HEK293T (cell line): ENCODE measurements around the gene LHPP.

ENCODE experiments used
- CTCF ChIA-PET: fragments of 350-600 bp; formaldehyde crosslinking; extraction: SDS; loops from one replicate; lab custom pipeline; 2021; ENCODE audit warnings: antibody characterized with exemption, inconsistent platforms; lab: Yijun Ruan, JAX
- POLR2A ChIA-PET: fragments of 350-600 bp; formaldehyde crosslinking; extraction: SDS; loops from one replicate; lab custom pipeline; 2020; ENCODE audit warnings: antibody characterized with exemption, inconsistent platforms; lab: Yijun Ruan, JAX
- DNase-seq: peaks from one replicate; pipeline ENCODE4 v3.0.0; 2012; ENCODE audit warnings: mixed read lengths; ENCODE audit errors: extremely low spot score
- ARNT ChIP-seq: fragments of 450-650 bp; IDR thresholded peaks from 2 replicates; pipeline ENCODE4 v1.6.1; 2017; ENCODE audit warnings: mild to moderate bottlenecking
- BHLHE40 ChIP-seq: fragments of 450-650 bp; IDR thresholded peaks from 2 replicates; pipeline ENCODE4 v1.6.1; 2016; ENCODE audit warnings: mild to moderate bottlenecking, moderate library complexity, borderline replicate concordance
- CTBP1 ChIP-seq: fragments of 450-650 bp; IDR thresholded peaks from 2 replicates; pipeline ENCODE4 v1.6.1; 2016; ENCODE audit warnings: borderline replicate concordance
- ELF4 ChIP-seq: fragments of 450-650 bp; IDR thresholded peaks from 2 replicates; pipeline ENCODE4 v1.6.1; 2017; ENCODE audit warnings: antibody characterized with exemption
- FOXA1 ChIP-seq: fragments of 450-650 bp; IDR thresholded peaks from 2 replicates; pipeline ENCODE4 v1.6.1; 2016; ENCODE audit warnings: mild to moderate bottlenecking
- FOXK2 ChIP-seq: fragments of 450-650 bp; IDR thresholded peaks from 2 replicates; pipeline ENCODE4 v1.6.1; 2016; ENCODE audit warnings: mild to moderate bottlenecking
- FOXM1 ChIP-seq: fragments of 450-650 bp; IDR thresholded peaks from 2 replicates; pipeline ENCODE4 v1.6.1; 2017; ENCODE audit warnings: mild to moderate bottlenecking, borderline replicate concordance
- HDGF ChIP-seq: fragments of 450-650 bp; IDR thresholded peaks from 2 replicates; pipeline ENCODE4 v1.6.1; 2017; ENCODE audit warnings: antibody characterized with exemption, borderline replicate concordance
- L3MBTL2 ChIP-seq: fragments of 450-650 bp; conservative IDR thresholded peaks from 2 replicates; pipeline ENCODE4 v1.6.1; 2016; ENCODE audit warnings: mild to moderate bottlenecking
- LEF1 ChIP-seq: fragments of 450-650 bp; IDR thresholded peaks from 2 replicates; pipeline ENCODE4 v1.6.1; 2017; ENCODE audit warnings: mild to moderate bottlenecking, borderline replicate concordance
- NFRKB ChIP-seq: fragments of 450-650 bp; IDR thresholded peaks from 2 replicates; pipeline ENCODE4 v1.6.1; 2016; ENCODE audit warnings: mild to moderate bottlenecking, moderate library complexity
- SP1 ChIP-seq: fragments of 450-650 bp; IDR thresholded peaks from 2 replicates; pipeline ENCODE4 v1.6.1; 2017
- SUZ12 ChIP-seq: fragments of 450-650 bp; IDR thresholded peaks from 2 replicates; pipeline ENCODE4 v1.6.1; 2016; ENCODE audit warnings: mild to moderate bottlenecking
- TARDBP ChIP-seq: fragments of 450-650 bp; IDR thresholded peaks from 2 replicates; pipeline ENCODE4 v1.6.1; 2016
- ZNF384 ChIP-seq: fragments of 450-650 bp; IDR thresholded peaks from 2 replicates; pipeline ENCODE4 v1.6.1; 2016
- TF ChIP-seq, protein P1 (sequence below): fragments of 450-650 bp; IDR thresholded peaks from 2 replicates; pipeline ENCODE4 v1.6.1; 2016

Gene LHPP

DNA sequence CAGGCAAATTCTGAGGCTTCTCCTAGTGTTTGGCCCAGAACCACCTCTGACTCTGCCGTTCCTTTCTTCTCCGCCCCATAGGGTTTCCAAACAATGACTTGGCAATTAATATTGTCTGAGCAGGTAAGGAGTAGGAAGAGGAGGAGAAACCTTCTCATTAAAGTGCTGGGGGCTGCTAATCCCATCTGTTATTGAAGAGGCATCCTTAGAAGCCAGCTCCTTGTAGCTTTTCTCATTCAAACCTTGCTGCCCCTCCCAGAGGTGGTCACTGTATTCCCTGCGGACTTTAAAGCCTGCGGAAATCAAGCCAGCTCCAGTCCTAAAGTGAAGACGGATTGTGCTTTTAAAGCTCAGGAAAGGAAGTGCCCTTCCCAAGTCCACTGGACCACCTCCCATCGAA lies 10.3 kb upstream of the LHPP start:
- ChIA-PET POLR2A (interaction anchor here (1.0 kb wide), 1 partner anchor 11 kb away, joined by 6 read pairs; the partner anchor contains the start of gene LHPP), CTCF (no interaction called here)
- no peak for DNase-seq
- no peak for TF ChIP-seq ELF4
- TF ChIP-seq ARNT = no peak
- no peak for TF ChIP-seq SP1
- no peak for TF ChIP-seq NFRKB
- TF ChIP-seq FOXK2 = no peak
- no peak for TF ChIP-seq CTBP1
- TF ChIP-seq TARDBP = no peak
- no peak for TF ChIP-seq BHLHE40
- TF ChIP-seq SUZ12 = no peak
- no peak for TF ChIP-seq L3MBTL2
- TF ChIP-seq, protein P1, sequence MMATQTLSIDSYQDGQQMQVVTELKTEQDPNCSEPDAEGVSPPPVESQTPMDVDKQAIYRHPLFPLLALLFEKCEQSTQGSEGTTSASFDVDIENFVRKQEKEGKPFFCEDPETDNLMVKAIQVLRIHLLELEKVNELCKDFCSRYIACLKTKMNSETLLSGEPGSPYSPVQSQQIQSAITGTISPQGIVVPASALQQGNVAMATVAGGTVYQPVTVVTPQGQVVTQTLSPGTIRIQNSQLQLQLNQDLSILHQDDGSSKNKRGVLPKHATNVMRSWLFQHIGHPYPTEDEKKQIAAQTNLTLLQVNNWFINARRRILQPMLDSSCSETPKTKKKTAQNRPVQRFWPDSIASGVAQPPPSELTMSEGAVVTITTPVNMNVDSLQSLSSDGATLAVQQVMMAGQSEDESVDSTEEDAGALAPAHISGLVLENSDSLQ = no peak
- no peak for TF ChIP-seq FOXM1
- TF ChIP-seq LEF1 = no peak
- no peak for TF ChIP-seq HDGF
- no peak for TF ChIP-seq ZNF384

DNA sequence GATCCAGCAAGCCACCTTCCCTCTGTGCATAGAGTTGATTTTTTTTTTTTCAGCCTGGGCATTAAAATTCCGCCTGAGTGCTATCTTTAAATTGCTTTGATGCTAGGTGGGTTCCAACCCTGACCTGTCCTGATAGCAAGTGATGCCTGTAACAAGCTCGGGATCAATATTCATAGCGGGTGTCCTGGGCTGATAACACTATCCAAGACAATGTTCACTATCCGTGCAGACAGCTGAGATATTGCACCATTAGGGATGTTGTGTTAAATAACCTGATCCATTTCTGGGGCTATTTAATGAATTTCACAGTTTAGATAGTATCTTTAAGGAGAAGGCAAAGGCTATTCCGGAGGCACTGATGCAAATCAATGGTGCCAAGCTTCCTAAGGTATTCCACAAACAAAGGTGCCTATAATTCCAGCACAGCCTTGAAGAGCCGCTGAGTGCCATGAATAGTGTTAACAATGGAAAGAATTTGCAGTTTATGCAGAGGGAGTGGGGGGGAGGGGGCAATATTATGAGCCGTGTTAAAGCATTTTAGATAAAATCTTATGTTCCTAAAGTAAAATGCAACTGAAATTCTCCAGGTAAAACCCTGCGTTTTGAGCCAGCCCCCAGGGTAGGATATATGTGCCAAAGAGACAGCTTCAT lies 7.5 kb upstream of the LHPP start:
- DNase-seq = no peak
- POLR2A ChIA-PET = interaction anchor here (2.0 kb wide), 1 partner anchor 8 kb away, joined by 5 read pairs; the partner anchor contains the start of gene LHPP
- CTCF ChIA-PET = interaction anchor here (1.0 kb wide), 1 partner anchor 9 kb away, joined by 4 read pairs; no protein-coding TSS in a partner anchor
- TF ChIP-seq BHLHE40 (no peak), ELF4 (no peak), TARDBP (no peak), HDGF (no peak), FOXA1 (no peak), ZNF384 (no peak)
- TF ChIP-seq, protein P1 = no peak

DNA sequence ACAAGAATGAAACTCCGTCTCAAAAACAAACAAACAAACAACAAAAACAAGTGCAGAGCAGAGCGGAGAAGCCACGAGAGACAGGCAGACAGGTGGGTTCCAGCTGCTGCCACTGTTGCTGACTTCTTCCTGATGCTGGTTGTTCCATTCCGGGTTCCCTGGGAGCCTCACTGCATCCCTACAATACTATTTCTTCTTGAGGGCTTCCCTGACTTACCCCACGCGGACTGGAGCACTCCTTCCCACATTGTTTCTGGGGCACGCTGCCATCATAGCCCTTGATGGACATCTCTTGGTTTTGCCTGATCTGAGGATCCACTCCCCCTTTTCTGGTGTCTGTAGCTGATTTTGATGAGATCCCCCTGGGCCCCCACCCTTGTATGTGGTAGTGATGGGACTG lies 6.2 kb upstream of the LHPP start:
- ChIA-PET POLR2A (no interaction called here), CTCF (interaction anchor here (1.0 kb wide), 1 partner anchor 10 kb away, joined by 4 read pairs; no protein-coding TSS in a partner anchor)
- TF ChIP-seq FOXK2 (no peak), HDGF (no peak), NFRKB (no peak)
- DNase-seq = no peak

DNA sequence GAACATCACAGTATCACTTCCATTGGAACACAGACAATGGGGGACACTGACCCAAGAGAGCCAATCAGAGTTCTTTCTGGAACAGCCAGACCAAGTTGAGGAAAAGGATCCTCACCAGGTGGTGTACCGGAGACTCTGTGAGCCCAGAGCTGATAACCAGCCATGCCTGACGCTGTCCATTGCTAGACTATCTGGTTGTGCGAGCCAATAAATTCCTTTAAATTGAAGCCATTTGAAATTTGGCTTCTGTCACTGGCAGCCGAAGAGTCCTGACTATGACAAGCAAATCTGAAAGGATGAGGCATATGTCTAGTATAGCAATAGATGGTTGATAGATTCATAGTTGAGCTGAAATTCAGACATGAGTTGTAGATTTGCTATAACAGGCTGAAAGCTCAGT lies 3.1 kb upstream of the LHPP start:
- no peak for DNase-seq
- CTCF ChIA-PET = no interaction called here
- TF ChIP-seq FOXK2 (no peak), CTBP1 (no peak), FOXA1 (no peak), L3MBTL2 (no peak), FOXM1 (no peak), NFRKB (no peak), SP1 (no peak), HDGF (no peak), LEF1 (no peak)
- TF ChIP-seq, protein P1 = no peak
- POLR2A ChIA-PET = no interaction called here

DNA sequence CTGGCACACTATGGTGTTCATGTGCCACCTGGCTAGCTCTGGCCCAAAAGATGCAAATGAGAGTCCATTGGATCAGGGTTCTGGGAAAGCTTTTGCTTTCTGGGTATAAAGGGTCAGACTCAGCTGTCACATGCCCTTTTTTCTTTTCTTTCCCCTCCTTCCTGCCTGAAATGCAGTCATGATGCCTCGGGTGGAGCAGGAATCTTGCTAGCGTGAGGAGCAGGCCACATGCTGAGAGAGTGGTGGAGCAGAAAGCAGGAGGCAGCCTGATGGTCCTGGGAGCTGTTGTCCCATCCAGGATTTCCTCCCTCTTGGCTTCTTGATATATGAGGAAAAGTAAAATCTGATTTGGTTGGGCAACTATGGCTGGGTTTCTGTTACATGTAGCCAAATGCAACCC lies 2.7 kb upstream of the LHPP start:
- ChIA-PET POLR2A (no interaction called here), CTCF (no interaction called here)
- DNase-seq = no peak
- no peak for TF ChIP-seq HDGF
- TF ChIP-seq, protein P1 = no peak

DNA sequence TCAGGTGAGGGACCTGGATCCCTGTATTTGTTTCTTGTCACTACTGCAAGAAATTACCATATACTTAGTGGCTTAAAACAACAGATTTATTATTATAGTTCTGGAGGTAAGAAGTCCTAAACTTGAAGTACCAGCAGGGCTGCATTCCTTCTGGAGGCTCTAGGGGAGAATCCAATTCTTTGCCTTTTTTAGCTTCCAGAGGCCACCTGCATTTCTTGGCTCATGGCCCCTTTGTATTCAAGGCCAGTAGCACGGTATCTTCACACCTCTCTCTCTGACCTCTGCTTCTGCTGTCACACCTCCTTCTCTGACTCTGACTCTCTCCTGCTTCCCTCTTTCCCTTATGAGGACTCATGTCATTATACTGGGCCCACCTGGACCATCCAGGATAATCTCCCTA lies 2.2 kb upstream of the LHPP start:
- CTCF ChIA-PET = no interaction called here
- POLR2A ChIA-PET = no interaction called here
- TF ChIP-seq SP1 (no peak), NFRKB (no peak)
- no peak for DNase-seq

DNA sequence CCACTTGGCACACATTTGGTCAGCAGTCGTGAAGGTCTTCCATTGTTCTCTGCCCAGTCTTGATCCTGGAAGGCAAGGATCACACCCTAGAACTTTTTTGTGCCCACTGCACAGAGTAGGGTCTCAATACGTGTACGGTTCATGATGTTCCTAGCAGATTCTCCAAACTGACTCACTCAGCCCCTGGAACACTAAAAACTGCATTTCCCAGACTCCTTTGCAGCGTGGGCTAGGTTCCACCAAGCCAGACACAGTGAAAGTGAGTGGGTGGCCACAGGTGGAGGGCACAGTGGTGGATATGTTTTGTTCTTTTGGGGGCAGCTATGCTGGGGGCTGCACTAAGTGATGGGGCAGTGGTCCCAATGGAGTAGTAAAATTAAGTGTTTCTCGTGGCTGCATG lies 1.5 kb upstream of the LHPP start:
- ChIA-PET CTCF (no interaction called here), POLR2A (no interaction called here)
- DNase-seq = no peak
- TF ChIP-seq LEF1 (no peak), ELF4 (no peak), SUZ12 (no peak), L3MBTL2 (no peak), ARNT (no peak), SP1 (no peak), CTBP1 (no peak), FOXK2 (no peak), BHLHE40 (no peak), FOXM1 (no peak), TARDBP (no peak), ZNF384 (no peak), HDGF (no peak), NFRKB (no peak), FOXA1 (no peak)
- TF ChIP-seq, protein P1 = no peak
